Testis (tissue), 2 donors: ENCODE results near the gene HBD.

Experiments
- CTCF ChIP-seq, 3 experiments: fragments of 450-650 bp in 2 of 3; fragments of 200-600 bp in 1 of 3; sonication (generic) in 1 of 3; IDR thresholded peaks; one replicate each; pipeline ENCODE4 v1.5.1; 2016 to 2019; ENCODE audit warnings: antibody characterized with exemption in 3 of 3, mild to moderate bottlenecking in 2 of 3, moderate library complexity in 1 of 3
- POLR2A ChIP-seq: fragments of 450-650 bp; IDR thresholded peaks from one replicate; pipeline ENCODE4 v1.6.1; 2017; ENCODE audit warnings: antibody characterized with exemption, mild to moderate bottlenecking, moderate library complexity

DNA sequence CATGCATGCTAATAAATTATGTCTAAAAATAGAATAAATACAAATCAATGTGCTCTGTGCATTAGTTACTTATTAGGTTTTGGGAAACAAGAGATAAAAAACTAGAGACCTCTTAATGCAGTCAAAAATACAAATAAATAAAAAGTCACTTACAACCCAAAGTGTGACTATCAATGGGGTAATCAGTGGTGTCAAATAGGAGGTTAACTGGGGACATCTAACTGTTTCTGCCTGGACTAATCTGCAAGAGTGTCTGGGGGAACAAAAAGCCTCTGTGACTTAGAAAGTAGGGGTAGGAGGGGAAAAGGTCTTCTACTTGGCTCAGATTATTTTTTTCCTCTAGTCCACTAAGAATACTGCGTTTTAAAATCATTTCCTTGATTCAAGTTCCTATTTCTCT is 6.6 kb downstream of the HBD start:
- TF ChIP-seq CTCF (IDR thresholded peaks at IDR 0.05) (no peak), POLR2A (no peak)
